GM18951 (cell line): ENCODE data around the gene MREG.

Experiments used
- POLR2A ChIP-seq: IDR thresholded peaks from 4 replicates; pipeline ENCODE4 v1.6.1; 2011; ENCODE audit warnings: mild to moderate bottlenecking; ENCODE audit not compliant: insufficient read length, insufficient read depth; ENCODE audit errors: extremely low read depth
- in situ Hi-C: fragments of 300-500 bp; cut with MboI; formaldehyde crosslinking; loops from one replicate; pipeline ENCODE4 v1.12.0; 2022; ENCODE audit warnings: low sequenced_read_pairs, mixed read lengths, inconsistent platforms; ENCODE audit not compliant: unreplicated experiment

Gene MREG

GRCh38 chr2:215920244-215921100 lies 92.9 kb downstream of the MREG start:
- in situ Hi-C loops, result no loop called here
- no peak for TF ChIP-seq POLR2A

GRCh38 chr2:215919624-215920243 lies 93.6 kb downstream of the MREG start:
- in situ Hi-C loops, result no loop called here
- no peak for TF ChIP-seq POLR2A

GRCh38 chr2:215918901-215919599 lies 94.3 kb downstream of the MREG start:
- in situ Hi-C loops, result no loop called here
- no peak for TF ChIP-seq POLR2A

GRCh38 chr2:215917953-215918620 lies 95.3 kb downstream of the MREG start:
- in situ Hi-C loops, result no loop called here
- TF ChIP-seq POLR2A, result no peak

GRCh38 chr2:215915441-215915840 lies 97.9 kb downstream of the MREG start:
- in situ Hi-C loops, result no loop called here
- TF ChIP-seq POLR2A, result no peak

GRCh38 chr2:215914777-215915165 lies 98.6 kb downstream of the MREG start:
- in situ Hi-C loops, result no loop called here
- no peak for TF ChIP-seq POLR2A

GRCh38 chr2:215914054-215914776 lies 99.1 kb downstream of the MREG start:
- no peak for TF ChIP-seq POLR2A
- in situ Hi-C loops, result no loop called here

GRCh38 chr2:215912299-215912842 lies 101.0 kb downstream of the MREG start:
- TF ChIP-seq POLR2A, result no peak
- in situ Hi-C loops, result no loop called here

GRCh38 chr2:215911301-215912085 lies 101.9 kb downstream of the MREG start:
- in situ Hi-C loops, result no loop called here
- no peak for TF ChIP-seq POLR2A

- TF ChIP-seq POLR2A, result no peak
- in situ Hi-C loops, result no loop called here
Observed at GRCh38 chr2:215910180-215910579, 103.2 kb downstream of the MREG start.

- TF ChIP-seq POLR2A, result no peak
- in situ Hi-C loops, result no loop called here
Observed at GRCh38 chr2:215907147-215907546, 106.2 kb downstream of the MREG start.

GRCh38 chr2:215906458-215906857 lies 106.9 kb downstream of the MREG start:
- in situ Hi-C loops, result no loop called here
- TF ChIP-seq POLR2A, result no peak

- in situ Hi-C loops, result no loop called here
- TF ChIP-seq POLR2A, result no peak
Observed at GRCh38 chr2:215905691-215906090, 107.7 kb downstream of the MREG start.
